Parathyroid adenoma (tissue), 2 donors: ENCODE measurements around the gene ASGR1.

Experiments used
- H2AFZ ChIP-seq: fragments of 300-600 bp; sonication (generic); one replicate; pipeline ENCODE4 v1.7.0; 2017; ENCODE audit warnings: antibody characterized with exemption, mild to moderate bottlenecking
- H3K27ac ChIP-seq: fragments of 300-600 bp; sonication (generic); one replicate; pipeline ENCODE4 v1.7.0; 2017
- H3K27me3 ChIP-seq: fragments of 300-600 bp; sonication (generic); one replicate; pipeline ENCODE4 v1.7.0; 2017; ENCODE audit warnings: low read length; ENCODE audit not compliant: control insufficient read depth, insufficient read depth
- H3K36me3 ChIP-seq: fragments of 300-600 bp; sonication (generic); one replicate; pipeline ENCODE4 v1.7.0; 2017; ENCODE audit warnings: low read length; ENCODE audit not compliant: control insufficient read depth, insufficient read depth
- H3K4me1 ChIP-seq: fragments of 300-600 bp; sonication (generic); one replicate; pipeline ENCODE4 v1.7.0; 2017; ENCODE audit warnings: control low read depth
- H3K4me2 ChIP-seq: fragments of 300-600 bp; sonication (generic); one replicate; pipeline ENCODE4 v1.7.0; 2017; ENCODE audit warnings: low read length
- H3K4me3 ChIP-seq: fragments of 300-600 bp; sonication (generic); one replicate; pipeline ENCODE4 v1.7.0; 2017; ENCODE audit warnings: low read depth, low read length
- H3K79me2 ChIP-seq: fragments of 300-600 bp; sonication (generic); one replicate; pipeline ENCODE4 v1.7.0; 2017; ENCODE audit warnings: control low read depth
- H3K9ac ChIP-seq: fragments of 300-600 bp; sonication (generic); one replicate; pipeline ENCODE4 v1.7.0; 2017; ENCODE audit warnings: mild to moderate bottlenecking
- H3K9me3 ChIP-seq: fragments of 300-600 bp; sonication (generic); one replicate; pipeline ENCODE4 v1.7.0; 2017; ENCODE audit warnings: low read length; ENCODE audit not compliant: control insufficient read depth
- CTCF ChIP-seq: fragments of 300-600 bp; sonication (generic); IDR thresholded peaks from one replicate; pipeline ENCODE4 v1.7.0; 2017; ENCODE audit warnings: antibody characterized with exemption, mild to moderate bottlenecking
- donor health status: primary hyperparathyroidism.

ASGR1 gene

GRCh38 chr17:7133916-7134315 lies 45.3 kb downstream of the ASGR1 start:
- no peaks in the 10 kb centered on the region for H3K27me3 ChIP-seq
- no peaks in the 10 kb centered on the region for H3K79me2 ChIP-seq
- H3K27ac ChIP-seq: no peak overlapping the region
- H3K4me2 ChIP-seq: no peak overlapping the region
- H3K36me3 ChIP-seq: no peaks in the 10 kb centered on the region
- no peak overlapping the region for H3K9ac ChIP-seq
- no peaks in the 10 kb centered on the region for H3K9me3 ChIP-seq
- H3K4me3 ChIP-seq: no peak overlapping the region
- peaks cover 11% of the 10 kb centered on the region for H3K4me1 ChIP-seq
- TF ChIP-seq CTCF: no peak
- no peak overlapping the region for H2AFZ ChIP-seq

- H3K9me3 ChIP-seq: no peaks in the 10 kb centered on the region
- no peaks in the 10 kb centered on the region for H3K79me2 ChIP-seq
- H3K27ac ChIP-seq: no peak overlapping the region
- no peak overlapping the region for H3K4me3 ChIP-seq
- H2AFZ ChIP-seq: no peak overlapping the region
- H3K27me3 ChIP-seq: no peaks in the 10 kb centered on the region
- H3K4me2 ChIP-seq: no peak overlapping the region
- no peaks in the 10 kb centered on the region for H3K36me3 ChIP-seq
- peaks cover 8% of the 10 kb centered on the region for H3K4me1 ChIP-seq
- TF ChIP-seq CTCF: no peak
- no peak overlapping the region for H3K9ac ChIP-seq
Observed at GRCh38 chr17:7133424-7133823, 45.7 kb downstream of the ASGR1 start.

- peaks cover 8% of the 10 kb centered on the region for H3K4me1 ChIP-seq
- no peak overlapping the region for H3K27ac ChIP-seq
- no peaks in the 10 kb centered on the region for H3K36me3 ChIP-seq
- TF ChIP-seq CTCF: no peak
- H3K4me3 ChIP-seq: no peak overlapping the region
- no peak overlapping the region for H2AFZ ChIP-seq
- no peaks in the 10 kb centered on the region for H3K27me3 ChIP-seq
- H3K4me2 ChIP-seq: no peak overlapping the region
- no peaks in the 10 kb centered on the region for H3K79me2 ChIP-seq
- no peak overlapping the region for H3K9ac ChIP-seq
- H3K9me3 ChIP-seq: no peaks in the 10 kb centered on the region
Observed at GRCh38 chr17:7132511-7133094, 46.6 kb downstream of the ASGR1 start.

GRCh38 chr17:7131423-7131791 lies 47.8 kb downstream of the ASGR1 start:
- H3K27me3 ChIP-seq: no peaks in the 10 kb centered on the region
- H3K9ac ChIP-seq: no peak overlapping the region
- H3K4me1 ChIP-seq: no peaks in the 10 kb centered on the region
- no peak for TF ChIP-seq CTCF
- no peaks in the 10 kb centered on the region for H3K9me3 ChIP-seq
- no peaks in the 10 kb centered on the region for H3K79me2 ChIP-seq
- no peaks in the 10 kb centered on the region for H3K36me3 ChIP-seq
- no peak overlapping the region for H3K4me2 ChIP-seq
- H2AFZ ChIP-seq: no peak overlapping the region
- no peak overlapping the region for H3K27ac ChIP-seq
- H3K4me3 ChIP-seq: no peak overlapping the region
